Stimulated activated CD4-positive, alpha-beta T cell treated with anti-CD3 and anti-CD28 coated beads, TNF-alpha, amount 100 ng/mL, for 24 hours (primary cell): ENCODE results near the gene BCAS1.
A peak's percentile ranks its signal among the peaks of the same experiment; 100 is the strongest.
"Not testable (repeated sequence)": the region's sequence is repeated elsewhere in the genome, so short reads cannot be mapped to it uniquely, and the experiment has no call there.

ENCODE experiments used
- DNase-seq, 3 experiments: peaks; one replicate each; pipeline ENCODE4 v3.0.0-alpha.2; 2020; ENCODE audit warnings: low read depth in 3 of 3

Gene BCAS1

GRCh38 chr20:53942472-53942816 lies 128.0 kb downstream of the BCAS1 start:
- DNase-seq, result no peak

- DNase-seq, result no peak
Measured at GRCh38 chr20:53941680-53942471, 128.5 kb downstream of the BCAS1 start.

- DNase-seq, result no peak
Measured at GRCh38 chr20:53940907-53941545, 129.4 kb downstream of the BCAS1 start.

- no peak for DNase-seq
Measured at GRCh38 chr20:53940360-53940702, 130.1 kb downstream of the BCAS1 start.

GRCh38 chr20:53939572-53940359 lies 130.6 kb downstream of the BCAS1 start:
- DNase-seq, result peak; percentile 45 to 69 (median 53)

GRCh38 chr20:53939190-53939571 lies 131.2 kb downstream of the BCAS1 start:
- DNase-seq, result no peak

GRCh38 chr20:53938739-53939138 lies 131.7 kb downstream of the BCAS1 start:
- no peak for DNase-seq

GRCh38 chr20:53937929-53938367 lies 132.4 kb downstream of the BCAS1 start:
- no peak for DNase-seq

- no peak for DNase-seq
Measured at GRCh38 chr20:53937339-53937741, 133.1 kb downstream of the BCAS1 start.

- no peak for DNase-seq
Measured at GRCh38 chr20:53935344-53936084, 134.9 kb downstream of the BCAS1 start.

GRCh38 chr20:53934421-53935343 lies 135.7 kb downstream of the BCAS1 start:
- DNase-seq, result no peak

GRCh38 chr20:53933232-53933846 lies 137.1 kb downstream of the BCAS1 start:
- no peak for DNase-seq

- DNase-seq, result not testable (repeated sequence)
Measured at GRCh38 chr20:53932655-53933192, 137.7 kb downstream of the BCAS1 start.

- no peak for DNase-seq
Measured at GRCh38 chr20:53931597-53931996, 138.8 kb downstream of the BCAS1 start.

GRCh38 chr20:53930651-53931504 lies 139.5 kb downstream of the BCAS1 start:
- no peak for DNase-seq

GRCh38 chr20:53929974-53930650 lies 140.3 kb downstream of the BCAS1 start:
- DNase-seq, result no peak

GRCh38 chr20:53929399-53929798 lies 141.0 kb downstream of the BCAS1 start:
- DNase-seq, result no peak

- no peak for DNase-seq
Measured at GRCh38 chr20:53927990-53928389, 142.4 kb downstream of the BCAS1 start.
